Omental fat pad (tissue), 4 donors: ENCODE data around the gene HEXIM1. TPM values are rescaled to one million over a fixed set of nuclear protein-coding genes. Genes with fewer than 3 reads are reported as not detected.

ENCODE experiments used
- ATAC-seq: fragments of 150-250 bp; one replicate; pipeline ENCODE4 v1.9.1; 2016; ENCODE audit warnings: mild to moderate bottlenecking, moderate library complexity; ENCODE audit not compliant: low FRiP score
- DNase-seq: peaks from one replicate; pipeline ENCODE4 v3.0.0-alpha.2; 2019; ENCODE audit warnings: low spot score
- CTCF ChIP-seq, 3 donors: fragments of 450-650 bp; IDR thresholded peaks; one replicate each; pipeline ENCODE4 v1.5.1; 2016 to 2017; ENCODE audit warnings: antibody characterized with exemption in 3 of 3, mild to moderate bottlenecking in 3 of 3, moderate library complexity in 2 of 3
- total RNA-seq, 4 donors: library from RNA; depleted of rRNA; stranded (reverse); fragments of >200 nt; gene quantifications; one replicate each; pipeline ENCODE4 v1.1.0, GENCODE V29; 2016

HEXIM1 gene
- total RNA-seq, 4 donors from 2014 or later: 21.9 to 31.0 (median 24.3) TPM

GRCh38 chr17:45104029-45104428 is 44.2 kb upstream of the HEXIM1 start:
- no peak for ATAC-seq

GRCh38 chr17:45104497-45104896 is 43.8 kb upstream of the HEXIM1 start:
- ATAC-seq (no peak), DNase-seq (no peak)
- no peak for TF ChIP-seq CTCF (IDR thresholded peaks at IDR 0.05)

More at GRCh38 chr17:45104029-45104428, 44.2 kb upstream of the HEXIM1 start:
- no peak for TF ChIP-seq CTCF (IDR thresholded peaks at IDR 0.05)
- no peak for DNase-seq

GRCh38 chr17:45104907-45105624 is 43.2 kb upstream of the HEXIM1 start:
- ATAC-seq: no peak
- DNase-seq: no peak
- TF ChIP-seq CTCF (IDR thresholded peaks at IDR 0.05): no peak

- DNase-seq (no peak), ATAC-seq (no peak)
- TF ChIP-seq CTCF (IDR thresholded peaks at IDR 0.05): no peak
Observed at GRCh38 chr17:45106096-45106495, 42.2 kb upstream of the HEXIM1 start.

GRCh38 chr17:45106582-45106981 is 41.7 kb upstream of the HEXIM1 start:
- no peak for TF ChIP-seq CTCF (IDR thresholded peaks at IDR 0.05)
- no peak for DNase-seq
- ATAC-seq: no peak

GRCh38 chr17:45107293-45108010 is 40.8 kb upstream of the HEXIM1 start:
- TF ChIP-seq CTCF (IDR thresholded peaks at IDR 0.05): no peak
- ATAC-seq (no peak), DNase-seq (no peak)

- TF ChIP-seq CTCF (IDR thresholded peaks at IDR 0.05): no peak
- DNase-seq: no peak
- ATAC-seq: no peak
Observed at GRCh38 chr17:45108051-45108450, 40.2 kb upstream of the HEXIM1 start.
